PC-9 (cell line): ENCODE measurements around the gene LMF1.

ENCODE experiments used
- CTCF ChIP-seq: fragments of 200-600 bp; sonication (generic); conservative IDR thresholded peaks from 2 replicates; pipeline ENCODE4 v1.6.1; 2017; ENCODE audit warnings: mixed run types, antibody characterized with exemption, mild to moderate bottlenecking, moderate library complexity
- EZH2 ChIP-seq: fragments of 200-600 bp; sonication (generic); IDR thresholded peaks from 2 replicates; pipeline ENCODE4 v1.8.0; 2017; ENCODE audit warnings: antibody characterized with exemption, low read depth

GRCh38 chr16:824194-824593 lies 146.6 kb downstream of the LMF1 start:
- TF ChIP-seq CTCF = no peak
- no peak for TF ChIP-seq EZH2
